Measurements from ENCODE around the gene ZNF415. TPM values are rescaled to one million over a fixed set of nuclear protein-coding genes. Genes with fewer than 3 reads are reported as not detected.

ZNF415 gene
- total RNA-seq, result 1.3 TPM

DNA sequence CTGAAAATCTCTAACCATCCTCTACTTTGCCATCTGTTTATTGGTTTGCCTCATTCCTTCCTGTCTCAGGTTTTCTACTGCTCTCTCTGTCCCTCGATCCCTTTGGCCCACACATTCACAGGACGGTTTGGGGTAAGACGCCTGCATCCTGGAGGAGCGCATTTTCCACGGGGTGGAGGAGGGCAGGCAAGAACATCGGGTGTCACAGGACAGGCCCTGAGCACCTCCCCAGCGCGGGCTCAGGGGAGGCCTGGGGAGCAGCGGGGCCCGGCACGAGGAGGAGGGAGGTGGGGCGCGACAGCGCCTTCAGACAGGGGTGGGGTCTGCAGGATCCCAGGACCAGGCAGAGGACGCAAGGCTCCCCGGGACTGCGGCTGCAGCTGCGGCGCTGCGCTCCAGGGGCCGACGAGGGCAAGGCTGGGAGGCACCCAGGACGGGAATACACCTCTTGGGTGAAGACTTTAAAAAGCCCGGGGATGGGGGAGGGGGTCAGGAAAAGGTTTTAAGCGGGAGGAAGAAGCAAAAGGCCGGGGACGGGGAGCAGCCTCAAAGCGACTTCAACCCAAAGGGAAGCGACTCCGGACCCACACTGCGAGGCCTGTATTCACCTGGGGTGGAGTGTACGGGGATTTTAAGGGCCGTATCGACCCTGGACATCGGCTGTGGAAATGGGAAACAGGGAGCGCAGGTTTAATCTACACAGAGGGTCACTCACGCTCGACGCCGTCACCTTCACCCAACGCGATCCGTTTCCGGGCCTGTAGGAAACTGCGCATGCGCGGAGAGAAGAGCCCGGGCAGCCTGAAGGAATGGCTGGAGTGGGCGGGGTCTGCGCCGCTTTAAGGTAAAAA lies at the start of gene ZNF415:
ZNF415 (minus strand) TSS at position 770 of the 851 bp plus-strand sequence. CDS start 10,234 bp downstream, outside the sequence.
- H3K27ac ChIP-seq, result peak within 1 kb of the TSS; percentile 49 to 58
- peaks cover 4 to 6% of the 10 kb centered on the region in 2 donors for H3K4me1 ChIP-seq
- H3K4me3 ChIP-seq, result peak within 1 kb of the TSS; percentile 72 to 74
- peak; percentile 11 to 87 for DNase-seq (ENCODE audit: low spot score in 2 of 2)
- no peak for TF ChIP-seq CTCF (IDR thresholded peaks at IDR 0.05)
- intact Hi-C loops (cut with DNase I), result loop anchor here (2.0 kb wide), 1 partner anchor 26 kb away; the partner anchor contains the start of gene ZNF347
- H3K36me3 ChIP-seq, result no peaks in the 10 kb centered on the region
- H3K27me3 ChIP-seq, result no peaks in the 10 kb centered on the region
- peaks cover 6 to 41% of the 10 kb centered on the region in 2 donors for H3K9me3 ChIP-seq

GRCh38 chr19:53182202-53182601 lies 49.5 kb upstream of the ZNF415 start:
- Histone ChIP-seq H3K27me3 (no peaks in the 10 kb centered on the region), H3K9me3 (no peaks in the 10 kb centered on the region), H3K36me3 (peaks cover 11 to 30% of the 10 kb centered on the region in 2 donors), H3K4me3 (no peak overlapping the region), H3K27ac (no peak overlapping the region), H3K4me1 (no peaks in the 10 kb centered on the region)
- DNase-seq (ENCODE audit: low spot score in 2 of 2), result no peak
- intact Hi-C loops (cut with DNase I), result no loop called here
- TF ChIP-seq CTCF (IDR thresholded peaks at IDR 0.05), result no peak

DNA sequence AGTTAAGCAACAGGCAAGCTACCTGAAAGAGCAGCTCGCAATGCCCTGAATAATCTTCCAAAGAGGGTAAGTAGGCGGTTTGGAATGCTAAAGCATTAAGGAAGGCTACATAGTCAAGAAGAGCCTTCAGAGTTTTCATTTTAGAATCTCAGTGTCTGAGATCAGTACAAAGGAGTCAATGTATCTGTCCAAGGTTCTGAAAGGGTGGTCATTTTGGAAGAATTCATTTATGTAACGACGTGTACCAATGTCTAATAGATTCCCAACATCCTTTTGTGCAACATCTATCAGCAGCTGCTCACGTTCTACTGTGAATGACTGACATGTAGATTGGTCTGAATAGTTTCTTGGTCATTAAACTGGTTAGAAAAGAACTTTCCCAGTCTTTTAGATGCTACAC lies 45.3 kb upstream of the ZNF415 start:
- no peaks in the 10 kb centered on the region for H3K27me3 ChIP-seq
- peaks cover 0 to 3% of the 10 kb centered on the region in 2 donors for H3K9me3 ChIP-seq
- intact Hi-C loops (cut with DNase I), result no loop called here
- no peak for TF ChIP-seq CTCF (IDR thresholded peaks at IDR 0.05)
- H3K36me3 ChIP-seq, result peaks cover 16 to 38% of the 10 kb centered on the region in 2 donors
- no peak overlapping the region for H3K27ac ChIP-seq
- DNase-seq (ENCODE audit: low spot score in 2 of 2), result no peak
- H3K4me3 ChIP-seq, result no peak overlapping the region
- no peaks in the 10 kb centered on the region for H3K4me1 ChIP-seq

DNA sequence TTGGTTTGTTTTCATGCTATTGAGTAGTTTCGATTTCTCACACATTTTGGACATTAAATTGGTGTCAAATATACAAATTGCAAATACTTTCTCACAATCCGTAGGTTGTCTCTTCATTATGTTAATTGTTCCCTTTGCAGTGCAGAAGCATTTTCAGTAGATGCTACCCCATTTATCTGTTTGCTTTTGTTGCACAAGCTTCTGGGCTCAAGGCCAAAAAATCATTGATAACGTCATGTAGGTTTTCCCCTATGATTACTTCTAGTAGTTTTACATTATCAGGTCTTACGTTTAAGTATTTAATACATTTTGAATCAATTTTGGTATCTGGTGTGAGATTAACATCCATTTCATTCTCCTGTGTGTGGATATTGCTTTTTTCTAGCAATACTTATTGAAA lies 40.2 kb upstream of the ZNF415 start:
- DNase-seq (ENCODE audit: low spot score in 2 of 2), result no peak
- no peaks in the 10 kb centered on the region for H3K4me1 ChIP-seq

GRCh38 chr19:53165691-53166091 lies 33.0 kb upstream of the ZNF415 start:
- DNase-seq (ENCODE audit: low spot score in 2 of 2), result no peak
- H3K9me3 ChIP-seq, result peaks cover 26 to 77% of the 10 kb centered on the region in 2 donors
- H3K4me3 ChIP-seq, result no peak overlapping the region
- no peaks in the 10 kb centered on the region for H3K27me3 ChIP-seq
- TF ChIP-seq CTCF (IDR thresholded peaks at IDR 0.05), result no peak
- H3K4me1 ChIP-seq, result no peaks in the 10 kb centered on the region
- no peak overlapping the region for H3K27ac ChIP-seq
- H3K36me3 ChIP-seq, result peaks cover 10 to 22% of the 10 kb centered on the region in 2 donors
- intact Hi-C loops (cut with DNase I), result no loop called here

More for the DNA sequence above, 40.2 kb upstream of the ZNF415 start:
- intact Hi-C loops (cut with DNase I), result no loop called here
- no peak for TF ChIP-seq CTCF (IDR thresholded peaks at IDR 0.05)
- H3K27me3 ChIP-seq, result no peaks in the 10 kb centered on the region
- H3K27ac ChIP-seq, result no peak overlapping the region
- peaks cover 7 to 18% of the 10 kb centered on the region in 2 donors for H3K36me3 ChIP-seq
- peaks cover 0 to 34% of the 10 kb centered on the region in 2 donors for H3K9me3 ChIP-seq
- H3K4me3 ChIP-seq, result no peak overlapping the region
